ENCODE measurements around the gene PAK2.
A peak's percentile ranks its signal among the peaks of the same experiment; 100 is the strongest.
"Not testable (repeated sequence)": the region's sequence is repeated elsewhere in the genome, so short reads cannot be mapped to it uniquely, and the experiment has no call there.

Gene PAK2

DNA sequence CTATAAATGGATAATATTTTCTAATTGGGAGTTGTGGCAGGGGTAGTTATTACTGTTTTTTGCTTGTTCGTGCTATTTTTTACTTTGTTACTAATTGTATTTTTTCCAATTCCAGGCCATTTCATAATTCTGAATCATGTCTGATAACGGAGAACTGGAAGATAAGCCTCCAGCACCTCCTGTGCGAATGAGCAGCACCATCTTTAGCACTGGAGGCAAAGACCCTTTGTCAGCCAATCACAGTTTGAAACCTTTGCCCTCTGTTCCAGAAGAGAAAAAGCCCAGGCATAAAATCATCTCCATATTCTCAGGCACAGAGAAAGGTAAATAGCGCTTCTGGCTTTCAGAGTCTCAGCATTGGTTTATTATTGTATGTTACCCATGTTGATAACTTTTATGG is 42.9 kb downstream of the PAK2 start:
- no peak for DNase-seq (ENCODE audit: low read depth in 3 of 3)

DNA sequence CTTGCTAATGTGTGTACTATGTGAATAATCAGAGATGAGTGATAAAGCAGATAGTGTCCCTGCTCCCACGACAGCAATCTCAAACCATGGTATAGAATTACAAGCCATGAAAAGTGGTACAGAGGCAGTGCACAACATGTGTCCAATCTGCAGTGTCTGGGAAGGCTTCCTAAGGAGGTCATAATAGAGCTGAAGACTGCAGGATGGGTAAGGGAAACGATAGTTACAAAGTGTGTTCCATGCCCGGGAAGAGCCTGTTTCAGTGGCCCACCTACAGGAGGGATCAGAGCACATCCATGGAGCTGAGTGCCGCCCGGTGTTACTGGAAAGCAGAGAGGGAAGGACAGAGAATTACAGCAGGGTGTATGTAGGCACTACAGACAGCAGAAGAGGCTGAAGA is 48.9 kb downstream of the PAK2 start:
- no peak for DNase-seq (ENCODE audit: low read depth in 3 of 3)

DNA sequence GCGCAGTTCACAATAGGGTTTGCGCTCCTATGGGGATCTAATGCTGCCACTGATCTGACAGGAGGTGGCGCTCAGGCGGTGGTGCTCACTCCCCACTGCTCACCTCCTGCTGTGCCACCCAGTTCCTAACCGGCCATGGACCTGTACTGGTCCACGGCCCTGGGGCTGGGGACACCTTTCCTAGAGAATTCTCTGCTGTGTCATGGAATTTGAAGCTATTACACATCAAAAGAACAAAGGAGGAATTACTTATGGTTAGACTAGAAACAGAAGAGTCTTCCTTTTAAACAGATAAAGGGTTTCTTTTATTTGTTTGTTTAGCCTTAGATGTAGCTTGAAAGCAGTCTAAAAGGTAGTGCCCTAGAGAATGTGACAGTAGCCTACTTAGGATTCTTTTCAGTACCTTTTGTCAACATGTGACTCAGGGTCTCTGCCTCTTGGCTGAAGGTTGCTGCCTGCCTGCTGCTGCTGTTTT is 50.3 kb downstream of the PAK2 start:
- no peak for DNase-seq (ENCODE audit: low read depth in 3 of 3)

DNA sequence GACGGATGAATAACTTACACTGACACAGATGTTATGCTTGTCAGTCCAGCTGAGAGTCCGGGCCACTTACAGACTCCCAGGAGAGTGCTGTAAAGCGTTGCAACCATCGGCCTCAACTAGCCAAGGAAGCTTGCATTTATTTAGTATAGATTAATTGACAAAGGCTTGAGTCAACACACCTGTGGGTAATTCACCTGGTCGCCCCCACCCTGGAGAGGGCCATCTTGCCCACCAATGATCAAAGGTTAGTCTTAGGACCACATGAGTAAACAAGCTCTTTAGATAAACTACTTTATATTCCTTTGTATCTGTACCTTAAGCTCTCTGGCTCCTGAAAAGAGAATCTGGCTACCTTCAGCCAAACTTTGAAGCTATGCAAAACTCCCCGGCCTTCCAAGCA is 51.0 kb downstream of the PAK2 start:
- DNase-seq (ENCODE audit: low read depth in 3 of 3) = no peak

DNA sequence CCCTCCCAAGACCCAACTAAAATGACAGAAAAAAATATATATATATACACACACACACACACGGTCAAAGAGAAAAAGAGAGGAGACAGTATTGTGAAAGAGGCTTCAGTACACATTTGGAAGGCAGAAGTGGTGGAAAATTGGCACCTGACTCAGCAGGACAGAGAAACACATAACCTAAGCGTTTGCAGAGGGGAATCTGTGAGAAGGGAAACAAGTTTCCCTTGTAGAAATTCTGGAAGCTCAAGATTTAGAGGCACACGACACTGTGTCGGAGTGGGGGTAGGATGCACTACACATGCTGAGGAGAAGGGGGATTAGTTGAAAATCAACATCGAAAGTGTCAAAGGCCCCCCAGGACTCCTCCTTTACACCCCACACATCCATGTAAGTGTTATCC is 53.1 kb downstream of the PAK2 start:
- DNase-seq (ENCODE audit: low read depth in 3 of 3) = no peak

DNA sequence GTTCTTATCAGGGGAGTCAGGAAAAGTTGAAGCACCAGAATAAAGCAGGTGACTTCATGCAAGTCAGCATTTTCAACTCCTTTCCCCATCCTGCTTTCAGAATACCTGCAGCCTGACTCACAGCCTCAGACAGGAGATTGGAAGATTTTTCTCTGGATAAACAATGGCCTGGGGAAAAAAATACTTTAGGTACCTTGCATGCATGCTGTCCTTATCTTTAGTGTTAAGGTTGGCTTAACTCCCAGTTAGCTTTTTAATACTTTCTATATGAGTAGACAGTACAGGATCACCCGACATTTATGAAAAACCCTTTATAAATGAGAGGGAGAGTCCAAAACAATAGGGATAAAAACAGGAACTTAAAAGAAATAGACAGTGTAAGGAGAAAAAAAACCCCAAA is 53.6 kb downstream of the PAK2 start:
- DNase-seq (ENCODE audit: low read depth in 3 of 3) = no peak

DNA sequence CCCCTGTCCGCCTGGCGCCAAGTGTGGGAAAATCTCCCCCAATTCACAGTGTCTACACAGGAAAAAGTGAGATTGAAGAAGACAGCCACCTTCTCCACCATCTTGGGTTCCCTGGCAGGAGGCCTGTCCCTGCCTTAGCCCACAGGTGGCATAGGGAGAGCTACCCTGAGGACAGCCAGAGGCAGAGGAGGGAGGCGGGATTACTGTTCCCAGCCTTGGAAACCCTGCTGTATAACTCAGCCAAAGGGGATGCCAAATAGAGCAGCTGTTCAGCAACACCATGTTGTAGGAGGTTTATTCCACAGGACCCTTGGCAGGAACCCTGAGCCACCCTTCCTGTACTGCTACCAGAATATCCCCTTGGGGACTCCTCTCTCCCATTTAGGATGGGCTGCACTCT is 54.8 kb downstream of the PAK2 start:
- DNase-seq (ENCODE audit: low read depth in 3 of 3) = no peak

DNA sequence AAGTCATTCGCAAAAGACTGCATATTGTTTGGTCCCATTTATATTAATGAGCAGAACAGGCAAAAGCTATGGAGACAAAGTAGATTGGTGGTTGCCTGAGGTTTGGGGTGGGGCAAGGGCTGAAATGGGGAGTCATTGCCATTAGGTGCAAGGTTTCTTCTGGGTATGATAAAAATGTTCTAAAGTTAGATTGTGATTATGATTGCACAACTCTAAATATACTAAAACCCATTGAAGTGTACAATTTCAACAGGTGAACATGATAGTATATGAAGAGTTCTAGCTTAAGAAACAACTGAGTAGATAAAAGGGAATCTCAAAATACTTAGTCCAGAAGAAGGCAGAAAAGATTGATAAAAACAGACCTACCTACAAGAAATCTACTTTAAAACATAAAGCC is 56.7 kb downstream of the PAK2 start:
- DNase-seq (ENCODE audit: low read depth in 3 of 3) = no peak

DNA sequence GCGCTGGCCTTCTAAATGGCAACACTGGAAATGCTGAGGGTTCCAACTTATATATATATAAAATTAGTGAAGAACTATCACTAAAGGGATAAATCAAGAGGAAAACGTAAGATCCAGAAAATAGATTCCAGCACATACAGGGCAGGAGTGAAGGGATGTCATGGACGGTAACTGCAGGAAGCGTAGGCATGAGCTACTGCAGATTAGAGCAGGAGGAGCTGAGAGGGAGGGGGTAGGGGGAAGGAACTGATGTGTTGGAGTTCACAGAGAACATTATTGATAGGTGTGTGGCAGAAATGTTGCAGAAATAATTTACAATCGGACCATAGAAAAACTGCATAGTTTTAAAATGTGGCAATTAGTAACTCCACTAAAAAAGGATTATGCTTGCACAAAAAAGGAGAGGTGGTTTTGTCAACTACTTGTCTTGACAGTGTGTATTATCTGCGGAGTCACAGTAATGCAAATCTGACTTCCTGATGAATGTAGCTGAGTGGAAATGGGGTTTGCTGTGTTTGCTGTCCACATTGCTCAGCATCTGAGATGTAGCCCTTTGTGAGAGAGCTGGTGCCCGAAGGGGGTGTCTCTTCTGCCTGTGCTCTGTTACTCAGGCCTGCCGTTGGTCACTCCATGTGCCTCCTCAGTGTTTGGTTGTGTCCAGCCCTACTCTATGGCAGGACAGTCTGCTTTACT is 61.2 kb downstream of the PAK2 start:
- DNase-seq (ENCODE audit: low read depth in 3 of 3) = no peak

DNA sequence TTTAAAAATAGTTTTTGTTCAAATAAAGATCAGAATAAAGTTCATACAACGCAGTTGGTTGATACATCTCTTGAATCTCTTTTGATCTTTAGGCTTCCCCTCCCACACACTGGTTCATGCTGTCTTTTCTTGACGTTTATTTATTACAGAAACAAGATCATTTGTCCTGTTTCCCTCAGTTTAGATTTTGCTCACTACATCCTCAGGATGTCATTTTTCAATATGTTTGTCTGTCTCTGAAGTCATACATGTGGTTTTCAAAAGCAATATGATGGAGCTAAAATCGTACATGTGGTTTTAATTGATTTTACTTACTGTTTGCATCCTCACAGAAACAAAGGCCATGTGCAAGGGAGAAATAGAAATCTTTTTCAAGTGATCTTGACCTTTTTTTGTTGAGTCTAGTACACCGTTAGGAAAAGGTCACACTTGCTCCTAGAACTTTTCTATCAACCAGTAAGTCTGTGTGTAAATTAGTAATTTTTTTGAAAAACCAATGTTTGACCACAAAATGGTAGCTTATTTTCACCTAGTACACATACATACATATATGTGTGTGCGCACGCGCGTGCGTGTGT is 64.3 kb downstream of the PAK2 start:
- no peak for DNase-seq (ENCODE audit: low read depth in 3 of 3)

DNA sequence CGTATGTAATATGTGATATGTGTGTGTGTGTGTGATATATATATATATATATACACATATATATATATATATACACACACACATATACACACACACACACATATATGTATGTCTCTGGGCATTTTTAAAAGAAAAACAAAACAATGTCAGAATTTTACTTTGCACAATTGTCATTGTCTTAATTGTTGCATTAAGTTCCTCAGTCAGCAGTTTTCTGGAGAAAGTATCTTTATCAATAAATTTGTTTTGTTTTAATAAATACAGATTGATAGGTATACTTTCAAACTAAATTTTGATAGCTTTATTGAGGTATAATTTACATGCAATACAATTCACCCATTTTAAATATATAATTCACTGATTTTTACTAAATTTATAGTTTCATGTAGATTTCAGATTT is 65.1 kb downstream of the PAK2 start:
- no peak for DNase-seq (ENCODE audit: low read depth in 3 of 3)

DNA sequence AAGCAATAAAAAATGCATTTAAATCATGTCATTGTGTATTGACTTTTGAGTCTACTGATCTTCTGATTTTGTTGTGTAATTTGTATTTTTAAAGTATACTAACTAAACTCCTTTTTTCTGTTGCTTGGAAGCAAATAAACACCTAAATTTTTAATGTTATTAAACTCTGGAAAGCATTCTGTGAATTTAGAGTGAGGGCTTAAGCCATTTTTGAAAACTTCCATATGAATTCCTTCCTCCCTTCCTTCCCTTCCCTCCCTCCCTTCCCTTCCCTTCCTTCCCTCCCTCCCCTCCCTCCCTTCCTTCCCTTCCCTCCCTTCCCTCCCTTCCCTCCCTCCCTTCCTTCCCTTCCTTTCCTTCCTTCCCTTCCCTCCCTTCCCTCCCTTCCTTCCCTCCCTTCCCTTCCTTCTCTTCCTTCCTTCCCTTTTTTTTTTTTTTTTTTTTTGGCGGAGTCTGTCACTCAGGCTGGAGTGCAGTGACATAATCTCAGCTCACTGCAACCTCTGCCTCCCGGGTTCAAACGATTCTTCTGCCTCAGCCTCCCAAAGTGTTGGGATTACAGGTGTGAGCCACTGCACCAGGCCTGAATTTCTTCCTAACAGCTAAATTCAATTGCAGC is 71.4 kb downstream of the PAK2 start:
- no peak for DNase-seq (ENCODE audit: low read depth in 3 of 3)

DNA sequence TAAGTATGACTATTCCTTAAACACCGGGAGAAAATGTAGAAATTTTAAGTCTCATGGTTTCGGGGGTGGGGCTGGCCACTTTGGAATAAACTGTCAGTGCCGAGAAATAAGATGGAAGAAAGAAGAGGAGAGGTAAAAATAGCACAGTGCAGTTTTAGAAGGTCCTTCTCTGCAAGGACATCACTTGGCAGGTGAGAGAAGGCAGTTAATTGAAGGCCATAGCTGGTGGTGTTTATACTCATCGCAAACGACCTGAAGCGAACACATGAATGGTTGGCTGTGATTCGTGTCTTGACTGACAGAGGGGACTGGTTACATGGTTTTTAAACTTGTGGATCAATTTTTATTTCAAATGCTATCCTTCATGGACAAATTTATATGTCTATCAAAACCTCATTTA is 73.2 kb downstream of the PAK2 start:
- no peak for DNase-seq (ENCODE audit: low read depth in 3 of 3)

DNA sequence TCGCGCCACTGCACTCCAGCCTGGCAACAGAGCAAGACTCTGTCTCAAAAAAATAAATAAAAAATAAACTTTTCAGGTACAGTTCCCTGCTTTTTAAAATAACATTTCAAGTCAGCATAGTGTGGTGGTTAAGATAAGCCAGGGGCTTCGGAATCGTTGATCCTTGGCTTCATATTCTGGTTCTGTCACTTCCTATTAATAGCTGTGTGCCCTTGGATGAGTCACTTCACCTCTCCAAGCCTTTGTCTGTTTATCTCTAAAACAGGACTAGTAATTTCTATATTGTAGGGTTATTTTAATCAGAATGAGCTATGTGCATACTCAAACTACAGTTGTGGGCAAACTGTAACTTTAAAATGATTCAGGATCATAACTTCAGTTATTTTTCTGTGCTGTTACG is 74.2 kb downstream of the PAK2 start:
- no peak for DNase-seq (ENCODE audit: low read depth in 3 of 3)

DNA sequence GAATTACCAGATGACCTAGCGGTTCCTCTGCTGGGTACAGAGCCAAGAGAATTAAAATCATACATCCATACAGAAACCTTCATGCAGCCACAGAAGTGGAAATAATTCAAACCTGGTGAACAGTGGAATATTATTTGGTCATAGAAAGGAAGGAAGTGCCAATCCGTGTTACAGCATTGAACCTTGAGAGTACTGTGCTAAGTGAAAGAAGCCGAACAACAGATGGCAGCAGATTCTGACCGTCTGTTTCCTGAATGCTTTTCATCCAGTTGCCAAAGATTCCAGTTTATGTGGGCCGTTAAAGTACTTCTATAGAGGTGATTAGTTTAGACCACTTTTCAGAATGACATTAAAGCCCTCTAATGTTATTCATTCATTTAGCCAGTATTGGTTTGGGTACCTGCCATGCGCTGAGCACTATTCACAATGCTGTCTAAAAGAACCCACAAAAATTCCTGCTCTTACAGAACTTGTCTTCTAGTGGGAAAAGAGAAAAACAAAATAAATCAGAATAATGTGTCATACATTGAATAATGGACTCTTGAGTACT is 82.2 kb downstream of the PAK2 start:
- DNase-seq (ENCODE audit: low read depth in 3 of 3) = no peak

DNA sequence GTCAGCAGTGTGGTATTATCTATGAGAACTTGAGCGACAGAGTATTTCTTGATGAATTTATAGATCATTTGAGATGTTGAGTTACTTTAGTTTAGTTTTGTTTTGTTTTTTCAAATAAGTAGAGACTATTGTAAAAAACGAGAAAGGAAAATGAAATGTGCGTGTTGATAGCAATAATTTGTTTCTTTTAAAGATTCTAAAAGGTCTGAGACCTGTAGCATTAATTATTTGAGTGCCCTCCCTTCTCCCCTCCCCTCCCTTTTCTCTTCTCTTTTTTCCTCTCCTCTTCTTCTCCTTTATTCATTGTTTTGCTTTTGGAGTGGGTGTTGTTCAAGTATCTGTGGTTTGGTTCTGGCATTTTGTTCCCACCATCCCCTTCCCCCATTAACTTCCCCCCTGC is 90.0 kb downstream of the PAK2 start:
- DNase-seq (ENCODE audit: low read depth in 3 of 3) = not testable (repeated sequence)

DNA sequence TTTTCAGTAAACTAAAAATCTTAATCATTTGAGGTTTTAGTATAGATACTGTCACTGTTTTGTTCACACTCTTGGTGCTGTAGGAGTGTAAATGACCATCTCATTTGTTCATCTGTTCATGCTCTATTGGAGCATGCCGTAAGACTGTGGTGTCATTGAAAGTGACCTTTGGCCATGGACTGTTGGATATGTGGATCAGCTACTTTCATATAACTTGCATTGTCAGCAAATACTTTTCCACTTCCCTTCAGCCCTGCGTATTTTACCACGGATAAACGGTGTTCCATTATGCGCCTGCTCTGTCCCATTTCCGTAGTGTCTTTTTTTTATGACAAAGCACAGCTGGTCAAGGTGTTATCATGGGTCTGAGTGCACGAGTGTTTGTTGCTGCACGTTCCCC is 95.4 kb downstream of the PAK2 start:
- no peak for DNase-seq (ENCODE audit: low read depth in 3 of 3)

DNA sequence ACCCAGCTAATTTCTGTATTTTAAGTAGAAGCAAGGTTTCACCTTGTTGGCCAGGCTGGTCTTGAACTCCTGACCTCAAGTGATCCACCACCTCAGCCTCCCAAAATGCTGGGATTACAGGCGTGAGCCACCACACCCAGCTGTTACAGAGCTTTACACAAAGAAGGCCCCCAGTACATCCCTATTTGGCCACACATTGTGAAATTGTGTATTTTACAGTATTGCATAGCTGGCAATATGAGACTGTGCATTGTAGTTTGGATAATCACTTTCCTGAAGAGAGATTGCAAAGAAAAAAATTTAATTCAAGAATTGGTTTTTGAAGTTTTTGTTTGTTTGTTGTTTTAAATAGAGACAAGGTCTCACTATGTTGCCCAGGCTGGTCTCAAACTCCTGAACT is 97.0 kb downstream of the PAK2 start:
- not testable (repeated sequence) for DNase-seq (ENCODE audit: low read depth in 3 of 3)

DNA sequence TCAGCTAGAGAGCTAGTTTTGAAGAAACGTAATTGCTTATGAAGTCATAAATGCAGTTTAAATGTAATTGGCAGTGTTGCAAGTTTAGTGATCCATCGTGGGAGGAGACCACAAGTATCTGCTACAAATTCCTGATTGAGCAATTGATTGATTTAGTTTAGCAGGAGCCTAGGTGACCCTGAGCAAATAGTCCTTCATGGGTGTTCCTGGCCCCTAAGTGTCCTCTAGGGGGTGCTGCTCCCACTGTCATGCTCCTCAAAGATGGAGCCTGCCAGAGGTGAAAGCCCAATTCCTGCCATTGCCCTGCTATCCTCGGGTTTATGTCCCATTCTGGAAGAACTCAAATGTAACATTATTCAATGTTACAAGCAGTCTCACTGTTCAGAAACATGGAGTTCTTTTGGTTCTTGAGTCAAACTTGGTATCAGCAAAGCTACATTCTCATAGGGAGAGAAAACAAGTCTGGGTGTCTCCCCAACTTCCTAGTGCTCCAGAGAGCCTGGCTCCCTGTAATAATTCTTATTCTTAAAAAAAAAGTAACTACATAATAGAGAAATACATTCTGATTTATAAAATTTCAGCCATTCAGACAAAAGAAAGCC is 98.3 kb downstream of the PAK2 start:
- peak; percentile 50 to 68 (median 63) for DNase-seq (ENCODE audit: low read depth in 3 of 3)

DNA sequence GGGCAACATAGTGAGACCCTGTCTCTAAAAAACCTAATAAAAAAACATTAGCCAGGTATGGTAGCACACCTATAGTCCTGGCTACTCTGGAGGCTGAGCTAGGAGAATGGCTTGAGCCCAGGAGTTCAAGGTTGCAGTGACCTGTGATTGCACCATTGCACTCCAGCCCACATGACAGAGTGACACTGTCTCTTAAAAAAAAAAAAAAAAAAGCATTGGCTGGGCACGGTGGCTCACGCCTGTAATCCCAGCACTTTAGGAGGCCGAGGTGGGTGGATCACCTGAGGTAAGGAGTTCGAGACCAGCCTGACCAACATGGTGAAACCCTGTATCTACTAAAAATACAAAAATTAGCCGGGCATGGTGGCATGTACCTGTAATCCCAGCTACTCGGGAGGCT is 99.7 kb downstream of the PAK2 start:
- DNase-seq (ENCODE audit: low read depth in 3 of 3) = not testable (repeated sequence)

DNA sequence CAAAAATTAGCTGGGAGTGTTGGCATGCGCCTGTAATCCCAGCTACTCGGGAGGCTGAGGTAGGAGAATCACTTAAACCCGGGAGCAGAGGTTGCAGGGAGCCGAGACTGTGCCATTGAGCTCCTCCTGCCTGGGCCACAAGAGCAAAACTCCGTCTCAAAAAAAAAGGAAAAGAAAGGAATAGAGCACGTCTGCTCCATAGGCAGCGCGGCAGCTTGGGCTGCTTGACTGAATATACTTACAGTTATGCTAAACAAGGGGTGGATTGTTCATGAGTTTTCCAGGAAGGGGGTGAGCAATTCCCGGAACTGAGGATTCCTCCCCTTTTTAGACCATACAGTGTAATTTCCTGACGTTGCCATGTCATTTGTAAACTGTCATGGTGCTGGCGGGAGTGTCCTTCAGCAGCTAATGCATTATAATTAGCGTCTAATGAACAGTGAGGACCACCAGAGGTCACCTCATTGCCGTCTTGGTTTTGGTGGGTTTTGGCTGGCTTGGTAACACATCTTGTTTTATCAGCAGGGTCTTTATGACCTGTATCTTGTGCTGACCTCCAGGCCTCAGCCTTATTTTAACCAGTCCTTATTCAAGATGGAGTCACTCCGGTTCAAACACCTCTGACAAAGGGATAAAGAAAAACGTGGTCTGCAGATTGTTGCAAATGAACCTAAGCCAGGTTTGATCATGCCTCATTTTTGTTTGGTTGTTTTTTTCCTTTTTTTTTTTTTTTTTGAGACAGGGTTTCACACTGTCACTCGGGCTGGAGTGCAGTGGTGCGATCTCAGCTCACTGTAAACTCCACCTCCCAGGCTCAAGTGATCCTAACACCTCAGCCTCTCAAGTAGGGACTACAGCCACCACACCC is 103.1 kb downstream of the PAK2 start:
- DNase-seq (ENCODE audit: low read depth in 3 of 3) = no peak
